GM18868 (cell line): Measurements from ENCODE around the gene KLHL3.

Source experiments
- ATAC-seq: cut with Tn5 transposase; IDR thresholded peaks from one replicate; pipeline ENCODE4 v1.9.1; 2021; ENCODE audit warnings: mild to moderate bottlenecking, moderate library complexity; ENCODE audit not compliant: unreplicated experiment

The KLHL3 gene

GRCh38 chr5:137592317-137592716 is 143.6 kb downstream of the KLHL3 start:
- no peak for ATAC-seq

- ATAC-seq, result no peak
Measured at GRCh38 chr5:137589185-137589584, 146.7 kb downstream of the KLHL3 start.

GRCh38 chr5:137587919-137588318 is 148.0 kb downstream of the KLHL3 start:
- no peak for ATAC-seq

DNA sequence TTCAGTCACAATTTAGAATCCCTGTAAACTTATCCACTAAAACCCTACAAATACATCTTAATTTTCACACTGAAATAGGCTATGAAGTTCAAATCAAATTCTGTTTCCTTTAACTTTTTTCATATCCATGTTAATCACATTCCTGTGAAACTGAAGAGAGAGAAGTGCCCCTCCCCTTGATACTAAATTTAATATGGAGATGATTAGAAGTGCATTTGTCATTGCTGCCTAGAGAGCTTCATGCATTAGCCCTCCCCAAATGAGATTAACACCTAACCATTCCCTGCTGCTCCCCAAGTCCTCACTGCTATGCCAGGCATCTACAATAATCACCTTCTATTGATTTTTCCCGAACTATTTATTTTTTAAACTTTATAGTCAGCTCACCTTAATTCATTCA is 151.6 kb downstream of the KLHL3 start:
- no peak for ATAC-seq

GRCh38 chr5:137583129-137583528 is 152.8 kb downstream of the KLHL3 start:
- no peak for ATAC-seq

DNA sequence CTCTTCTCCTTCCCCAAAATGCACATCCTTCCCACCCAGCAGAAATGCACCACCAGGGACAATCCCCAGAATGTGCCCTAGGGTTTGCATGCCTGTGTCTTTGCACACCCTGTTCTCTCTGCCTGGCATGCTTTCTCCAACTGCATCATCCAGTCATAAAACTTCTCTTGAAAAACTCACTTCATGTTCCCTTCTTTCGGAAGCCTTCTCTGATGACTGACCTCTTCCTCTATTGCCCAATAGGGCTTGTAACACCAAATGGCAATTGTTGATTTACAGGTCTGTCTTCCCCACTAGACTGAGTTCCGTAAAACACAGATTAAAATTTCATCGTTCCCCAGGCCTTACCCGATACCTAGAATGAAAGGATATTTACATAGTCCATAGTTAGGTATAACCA is 153.7 kb downstream of the KLHL3 start:
- ATAC-seq, result no peak

GRCh38 chr5:137581776-137582175 is 154.1 kb downstream of the KLHL3 start:
- no peak for ATAC-seq

- no peak for ATAC-seq
Measured at GRCh38 chr5:137580030-137580429, 155.9 kb downstream of the KLHL3 start.

- no peak for ATAC-seq
Measured at GRCh38 chr5:137575847-137576246, 160.0 kb downstream of the KLHL3 start.

DNA sequence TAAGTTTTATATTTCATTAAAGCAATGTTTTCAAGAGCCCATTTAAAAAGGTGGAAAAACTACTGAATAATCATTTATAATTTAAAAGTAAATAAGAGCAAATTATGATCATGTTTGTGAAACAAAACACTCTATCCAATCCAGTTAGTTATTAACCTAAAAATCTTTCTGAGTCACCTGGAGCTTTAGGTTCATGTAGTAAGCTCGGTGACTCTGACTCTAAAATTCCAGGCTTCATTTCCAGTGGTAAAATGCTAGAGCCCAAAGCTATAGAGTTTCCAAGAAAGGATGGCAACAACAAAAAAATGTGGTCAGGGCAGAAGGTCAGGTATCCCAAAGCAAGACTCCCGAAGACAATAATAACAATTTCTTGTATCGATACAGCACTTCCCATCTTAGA is 160.7 kb downstream of the KLHL3 start:
- no peak for ATAC-seq

DNA sequence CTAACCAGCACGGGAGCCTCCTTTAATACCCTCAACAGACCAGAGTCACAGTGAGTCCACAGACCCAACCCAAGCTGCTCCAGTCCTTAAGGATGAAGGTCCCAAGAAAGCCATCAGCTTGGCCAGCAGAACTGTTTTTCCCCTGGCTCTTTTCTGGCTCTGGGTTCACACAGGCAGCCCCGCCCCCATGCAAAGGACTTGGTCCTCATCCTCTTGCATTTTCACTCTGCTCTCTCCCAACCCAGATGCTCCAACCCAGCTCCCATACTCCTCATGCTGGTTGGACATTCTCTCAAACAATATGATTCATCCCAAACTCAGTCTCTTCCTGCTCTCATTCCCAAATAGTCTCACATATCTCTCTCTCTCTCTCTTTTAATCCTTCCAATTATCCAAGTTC is 162.5 kb downstream of the KLHL3 start:
- ATAC-seq, result no peak

DNA sequence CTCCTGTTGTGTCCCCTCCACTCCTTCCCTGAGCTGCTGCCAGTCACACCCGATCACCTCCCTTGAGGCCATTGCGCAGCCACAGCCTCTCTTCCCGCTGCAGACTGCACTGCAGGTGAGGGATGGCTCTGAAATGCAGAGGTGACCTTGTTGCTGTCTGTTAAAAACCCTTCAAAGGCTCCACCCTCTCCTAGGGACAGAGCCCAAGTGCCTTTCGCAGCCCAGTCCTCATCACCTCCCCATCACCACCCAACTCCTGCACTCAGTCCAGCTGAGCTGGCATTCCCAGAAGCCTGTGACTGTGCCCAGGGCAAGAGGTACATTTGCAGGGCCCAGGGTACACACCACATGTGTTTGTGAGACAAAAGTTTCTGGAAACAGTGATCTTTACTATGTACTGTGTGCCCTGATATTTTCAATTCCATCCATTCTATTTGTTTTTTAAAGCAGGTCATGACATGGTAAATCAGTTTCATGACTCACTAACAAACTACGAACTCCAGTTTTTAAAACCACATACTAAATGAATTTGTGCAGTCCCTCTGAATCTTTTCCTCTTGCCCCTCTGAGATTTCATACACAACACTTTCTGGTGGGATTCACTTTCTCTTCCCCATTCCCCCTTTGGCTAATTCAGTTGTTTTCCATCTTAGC is 163.7 kb downstream of the KLHL3 start:
- no peak for ATAC-seq

DNA sequence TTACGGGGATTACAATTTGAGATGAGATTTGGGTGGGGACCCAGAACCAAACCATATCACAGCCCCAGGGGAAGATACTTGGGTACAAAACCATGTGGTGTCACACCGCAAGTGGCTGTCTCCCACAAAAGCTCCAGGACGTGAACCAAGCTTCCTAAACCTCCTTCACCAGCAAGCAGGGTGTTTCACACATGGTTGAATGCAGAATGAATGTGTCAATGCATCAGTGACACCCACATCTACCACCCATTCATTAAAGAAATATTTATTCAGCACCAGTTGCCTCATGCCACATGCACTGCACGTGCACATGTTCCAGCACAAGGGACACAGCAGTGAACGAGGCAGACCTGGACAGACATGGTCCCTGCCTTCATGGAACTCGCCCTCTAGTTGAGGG is 165.8 kb downstream of the KLHL3 start:
- no peak for ATAC-seq
